ENCODE measurements around the gene AUTS2. TPM values are rescaled to one million over a fixed set of nuclear protein-coding genes. Genes with fewer than 3 reads are reported as not detected.

Gene AUTS2
- total and polyA plus RNA-seq, 2 experiments from 2014 or later: 32.0 to 91.0 TPM

GRCh38 chr7:70455925-70456324 is 857.6 kb downstream of the AUTS2 start:
- Histone ChIP-seq H3K4me3 (no peak overlapping the region), H3K27ac (ENCODE audit: low read depth) (no peak overlapping the region), H3K9me2 (ENCODE audit: insufficient read depth) (no peaks in the 10 kb centered on the region), H2AFZ (no peak overlapping the region), H3K27me3 (ENCODE audit: insufficient read depth) (no peaks in the 10 kb centered on the region), H3K36me3 (ENCODE audit: insufficient read depth) (no peaks in the 10 kb centered on the region), H3F3A (replicated peaks; ENCODE audit: low read depth) (no peaks in the 10 kb centered on the region), H3K4me2 (no peak overlapping the region), H3K79me2 (replicated peaks; ENCODE audit: insufficient read depth) (no peaks in the 10 kb centered on the region), H4K20me1 (replicated peaks; ENCODE audit: insufficient read depth) (no peaks in the 10 kb centered on the region; the same call in 1 of the 2 replicates), H3K4me1 (ENCODE audit: insufficient read depth) (no peaks in the 10 kb centered on the region; the same call in 1 of the 2 replicates)
- Mint-ChIP-seq H3K36me3 (ENCODE audit: low read depth) (no peaks in the 10 kb centered on the region), H3K27ac (no peak overlapping the region), H3K9me3 (no peaks in the 10 kb centered on the region), H3K4me3 (no peak overlapping the region), H3K27me3 (ENCODE audit: insufficient read depth, low read depth, poor library complexity) (peaks cover 1% of the 10 kb centered on the region), H3K4me1 (peaks cover 10% of the 10 kb centered on the region)
- TF ChIP-seq EZH2phosphoT487 (IDR thresholded peaks at IDR 0.05; ENCODE audit: unreplicated experiment) (no peak), ZNF331 (CRISPR knock-in tag; IDR thresholded peaks at IDR 0.05; ENCODE audit: low read depth) (no peak), CTCF (conservative IDR thresholded peaks at IDR 0.05; ENCODE audit: low read depth in 2 of 2) (no peak), ZNF462 (CRISPR knock-in tag; IDR thresholded peaks at IDR 0.05) (no peak), CREB1 (CRISPR knock-in tag; IDR thresholded peaks at IDR 0.05; ENCODE audit: low read depth) (no peak), POLR2AphosphoS5 (IDR thresholded peaks at IDR 0.05; ENCODE audit: low read depth) (no peak), EZH2 (IDR thresholded peaks at IDR 0.05; ENCODE audit: low read depth, unreplicated experiment) (no peak), ZNF114 (CRISPR knock-in tag; IDR thresholded peaks at IDR 0.05) (no peak), STAT1 (IDR thresholded peaks at IDR 0.05; ENCODE audit: unreplicated experiment) (no peak), NANOG (IDR thresholded peaks at IDR 0.05; ENCODE audit: borderline replicate concordance) (no peak), REST (IDR thresholded peaks at IDR 0.05; ENCODE audit: unreplicated experiment) (no peak), ETS1 (IDR thresholded peaks at IDR 0.05) (no peak), JUNB (IDR thresholded peaks at IDR 0.05; ENCODE audit: unreplicated experiment) (no peak)
- DNase-seq (ENCODE audit: low spot score) (no peak), ATAC-seq (no peak)

Data from GM23338 (cell line).